HG03175 (cell line): ENCODE results near the gene GEMIN8.

Experiments
- ATAC-seq: cut with Tn5 transposase; IDR thresholded peaks from one replicate; pipeline ENCODE4 v1.9.1; 2021; ENCODE audit warnings: mild to moderate bottlenecking, moderate library complexity; ENCODE audit not compliant: unreplicated experiment

Gene GEMIN8, protein sequence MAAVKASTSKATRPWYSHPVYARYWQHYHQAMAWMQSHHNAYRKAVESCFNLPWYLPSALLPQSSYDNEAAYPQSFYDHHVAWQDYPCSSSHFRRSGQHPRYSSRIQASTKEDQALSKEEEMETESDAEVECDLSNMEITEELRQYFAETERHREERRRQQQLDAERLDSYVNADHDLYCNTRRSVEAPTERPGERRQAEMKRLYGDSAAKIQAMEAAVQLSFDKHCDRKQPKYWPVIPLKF

DNA sequence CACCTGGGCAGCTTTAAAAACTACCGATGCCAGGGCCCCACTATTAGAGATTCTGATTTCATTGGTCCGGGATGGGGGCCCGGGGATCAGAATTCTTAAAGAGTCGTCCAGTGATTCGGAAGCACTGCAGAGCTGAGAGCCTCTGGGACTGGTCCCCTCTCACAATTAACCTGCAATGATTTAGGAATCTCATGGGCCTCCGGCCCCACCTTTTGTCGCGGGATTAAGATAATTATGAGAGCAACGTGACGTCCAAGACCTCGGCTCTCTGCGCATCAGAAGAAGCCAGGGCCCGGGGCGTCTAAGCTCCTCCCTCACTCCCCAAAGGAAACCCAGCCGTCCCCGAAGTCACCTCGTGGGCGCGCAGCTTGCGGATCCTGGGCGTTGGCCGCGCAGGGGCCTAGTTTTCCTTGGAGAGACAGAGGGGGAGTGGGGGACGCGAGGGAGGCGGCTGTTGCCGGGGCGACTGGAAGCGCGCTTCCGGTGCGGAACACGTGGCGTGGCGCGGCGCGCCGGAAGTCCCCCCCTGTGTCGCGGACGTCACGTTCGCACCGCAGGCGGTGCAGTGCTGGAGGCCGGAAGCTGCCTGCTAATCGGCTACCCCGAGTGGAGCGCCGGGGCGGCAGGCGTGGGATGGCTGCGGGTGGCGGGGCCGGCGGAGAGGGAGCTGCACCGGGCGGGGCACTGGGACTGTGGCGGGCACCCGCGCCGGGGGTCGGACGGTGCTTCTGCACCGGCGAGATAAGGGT lies at the start of gene GEMIN8:
Gene GEMIN8, minus strand, starts transcription at position 468 of the 749 bp plus-strand sequence. CDS start 8,414 bp downstream, outside the sequence.
- peak; percentile 90 for ATAC-seq

DNA sequence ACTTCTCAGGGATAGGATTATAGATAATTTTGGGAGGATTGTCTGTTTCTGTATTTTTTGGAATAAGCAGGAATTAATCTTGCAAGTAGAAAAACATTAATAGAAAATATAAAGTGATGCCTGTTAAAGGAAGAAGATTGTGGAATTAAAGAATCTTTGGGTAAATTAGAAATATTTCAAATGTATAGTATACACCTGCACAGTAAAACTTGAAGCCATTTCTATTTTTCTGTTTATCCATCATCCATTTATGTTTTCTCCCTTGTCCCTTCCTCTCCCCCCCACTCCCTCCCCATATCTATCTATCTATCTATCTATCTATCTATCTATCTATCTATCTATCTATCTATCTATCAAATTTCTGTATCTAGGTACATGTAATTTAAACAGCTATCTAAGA lies 46.9 kb upstream of the GEMIN8 start:
- ATAC-seq: no peak

DNA sequence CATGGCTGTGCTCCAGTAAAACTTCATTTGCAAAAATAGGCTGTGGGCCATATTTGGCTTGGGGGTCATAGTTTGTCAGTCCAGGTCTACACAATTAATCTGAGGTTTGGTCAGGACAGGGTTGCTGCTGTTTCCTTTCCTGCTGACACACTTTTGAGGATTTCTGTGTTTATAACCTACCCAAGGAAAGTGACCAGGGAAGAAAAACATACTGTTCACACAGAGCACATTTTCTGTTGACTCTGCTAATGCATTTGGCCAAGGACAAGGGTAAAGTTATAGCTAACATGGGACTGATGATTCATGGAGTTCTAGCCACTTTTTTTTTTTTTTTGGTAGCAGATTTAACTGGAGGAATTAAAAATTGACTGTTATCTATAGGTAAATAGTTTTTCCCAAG lies 43.9 kb upstream of the GEMIN8 start:
- ATAC-seq: no peak

DNA sequence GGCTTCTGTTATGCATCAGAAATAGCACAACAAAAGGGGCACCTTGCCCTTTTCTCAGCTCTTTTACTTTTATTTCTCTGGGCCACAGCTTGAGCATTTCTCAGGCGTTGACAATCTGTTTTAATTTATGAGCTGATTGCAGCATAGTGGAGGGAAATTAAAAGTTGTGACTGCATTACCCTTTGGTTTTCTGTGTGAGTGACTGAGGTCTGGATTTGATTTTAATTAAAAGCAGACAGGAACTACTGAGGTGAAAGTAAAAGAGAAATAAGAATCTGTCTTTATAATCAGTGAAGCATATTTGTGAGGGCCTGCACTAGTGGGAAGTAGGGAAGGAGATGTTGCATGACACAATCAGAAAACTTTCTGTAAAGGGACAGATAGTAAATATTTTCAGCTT lies 43.4 kb upstream of the GEMIN8 start:
- ATAC-seq: no peak

DNA sequence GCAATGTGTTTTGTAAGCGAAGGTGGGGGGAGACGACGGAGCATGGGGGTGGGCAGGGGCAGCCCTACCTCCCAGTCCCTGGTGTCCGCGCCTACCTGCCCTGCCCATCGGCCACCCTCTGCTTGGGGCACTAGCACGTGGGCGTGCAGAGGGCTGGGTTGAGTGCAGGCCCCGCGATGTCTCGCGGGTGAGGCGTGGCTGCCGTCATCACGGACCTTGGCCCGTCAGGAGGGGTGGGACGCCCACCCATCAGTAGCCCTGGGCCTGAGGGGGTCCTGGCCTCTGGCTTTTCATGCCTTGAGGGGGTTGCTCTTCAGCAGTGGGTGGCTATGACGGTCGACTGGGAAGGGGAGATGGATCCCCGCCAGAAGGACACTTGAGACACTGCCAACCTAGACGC lies 36.1 kb upstream of the GEMIN8 start:
- ATAC-seq: no peak

DNA sequence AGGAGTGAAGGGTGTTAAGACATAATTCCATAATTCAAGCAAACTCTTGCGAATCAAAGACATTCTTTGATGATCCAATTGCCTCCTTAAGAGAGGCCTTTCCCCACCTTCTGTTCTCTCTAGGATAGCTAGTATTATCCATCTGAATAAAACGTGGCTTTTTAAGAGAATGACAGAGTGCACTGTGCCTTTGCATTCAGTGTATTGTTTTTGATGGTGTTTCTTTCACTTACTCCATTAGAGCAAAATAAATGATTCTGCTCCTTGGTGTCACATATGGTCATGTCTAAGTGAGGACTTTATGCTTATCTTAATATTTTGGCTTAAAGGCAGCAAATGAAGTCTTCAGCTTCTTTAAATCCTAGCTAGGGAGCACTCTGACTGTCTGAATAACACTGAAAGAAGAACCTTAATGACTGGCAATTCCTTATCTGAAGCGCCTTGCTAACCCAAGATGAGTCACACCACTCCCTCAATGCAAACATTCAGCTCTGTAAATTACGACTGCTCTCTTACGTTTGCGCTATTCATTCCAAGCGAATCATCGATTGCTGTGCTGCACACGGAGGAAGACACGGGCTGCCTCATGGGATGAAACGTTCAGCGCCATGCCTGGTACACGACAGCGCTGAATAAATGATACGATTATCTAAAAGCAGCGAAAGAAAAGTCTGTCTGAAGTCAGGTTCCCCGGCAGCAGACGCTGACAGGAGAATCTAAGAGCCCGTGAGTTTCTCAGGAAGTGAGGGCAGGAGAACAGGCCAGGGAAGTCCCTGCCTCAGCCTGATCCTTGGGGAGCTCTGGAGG lies 35.1 kb upstream of the GEMIN8 start:
- no peak for ATAC-seq

DNA sequence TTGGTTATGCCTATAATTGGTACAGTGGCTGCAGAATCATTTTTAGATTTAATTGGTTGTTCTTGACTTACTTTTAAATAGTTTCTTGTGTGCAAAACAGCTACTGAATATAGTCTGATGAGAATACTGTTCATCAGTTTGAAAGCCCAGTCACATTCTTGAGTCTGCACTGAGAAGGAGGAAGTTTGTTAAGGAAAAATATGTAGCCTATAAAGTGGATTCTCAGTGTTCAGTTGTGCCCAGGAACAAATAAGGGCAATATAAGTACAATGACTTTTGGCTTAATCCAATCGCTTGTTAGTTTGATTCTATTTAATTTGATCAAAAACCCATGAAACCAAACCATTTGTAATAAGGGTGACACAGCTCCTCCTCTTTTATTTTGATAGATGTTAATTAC lies 32.8 kb upstream of the GEMIN8 start:
- no peak for ATAC-seq

DNA sequence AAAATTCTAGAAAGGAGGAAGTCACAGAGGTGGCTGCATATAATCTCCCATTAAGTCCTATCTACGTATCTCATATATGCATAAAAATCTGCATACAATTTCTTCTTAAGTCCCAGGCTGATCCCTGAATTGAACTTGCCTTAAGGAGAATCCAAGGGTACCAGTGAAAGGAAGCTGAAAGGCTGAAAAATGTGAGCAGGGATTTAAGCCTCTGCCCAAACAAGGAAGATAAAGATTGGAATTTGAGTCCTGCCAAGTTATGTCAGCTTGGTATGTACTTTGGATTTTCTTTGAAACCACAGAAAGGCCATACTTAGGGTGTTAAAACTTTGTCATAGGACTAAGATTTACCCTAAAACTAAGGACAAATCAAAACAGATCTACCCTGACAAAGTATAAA lies 26.5 kb upstream of the GEMIN8 start:
- no peak for ATAC-seq

DNA sequence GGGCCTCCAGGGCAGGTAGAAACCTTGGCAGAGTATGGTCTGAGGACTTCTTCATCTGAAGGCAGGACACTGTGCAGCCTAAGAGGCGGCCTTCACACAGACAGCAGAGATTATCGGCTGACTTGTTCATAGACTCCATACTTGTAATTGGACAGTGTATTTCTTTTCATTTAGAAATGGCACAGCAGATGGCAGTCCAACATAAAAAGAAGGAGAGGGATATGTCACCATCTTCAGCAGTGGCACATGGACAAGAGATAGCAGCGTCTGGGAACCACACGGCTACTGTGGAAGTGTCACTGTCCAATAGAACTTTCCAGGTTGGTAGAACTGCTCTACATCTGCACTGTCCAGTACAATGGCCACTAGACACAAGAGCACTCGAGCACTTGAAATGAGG lies 21.7 kb upstream of the GEMIN8 start:
- ATAC-seq: no peak

DNA sequence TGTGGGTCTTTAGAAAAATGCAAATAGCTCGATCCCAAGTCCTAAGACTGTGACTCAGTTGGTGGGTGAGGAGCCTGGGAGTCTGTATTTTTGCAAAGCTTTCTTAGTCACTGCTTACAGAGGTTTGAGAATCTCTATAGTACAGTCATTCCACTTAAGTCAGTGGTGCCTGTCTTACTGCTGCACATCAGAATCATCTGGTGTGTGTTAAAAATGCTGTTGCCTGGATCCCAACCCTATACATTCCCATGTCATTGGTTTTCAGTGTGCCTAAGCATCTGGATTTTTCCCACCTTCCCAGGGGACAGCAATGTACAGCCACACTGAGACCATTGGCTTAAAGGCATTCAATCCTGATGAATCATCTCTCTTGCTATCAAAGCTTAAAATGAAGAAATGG lies 21.0 kb upstream of the GEMIN8 start:
- ATAC-seq: no peak

DNA sequence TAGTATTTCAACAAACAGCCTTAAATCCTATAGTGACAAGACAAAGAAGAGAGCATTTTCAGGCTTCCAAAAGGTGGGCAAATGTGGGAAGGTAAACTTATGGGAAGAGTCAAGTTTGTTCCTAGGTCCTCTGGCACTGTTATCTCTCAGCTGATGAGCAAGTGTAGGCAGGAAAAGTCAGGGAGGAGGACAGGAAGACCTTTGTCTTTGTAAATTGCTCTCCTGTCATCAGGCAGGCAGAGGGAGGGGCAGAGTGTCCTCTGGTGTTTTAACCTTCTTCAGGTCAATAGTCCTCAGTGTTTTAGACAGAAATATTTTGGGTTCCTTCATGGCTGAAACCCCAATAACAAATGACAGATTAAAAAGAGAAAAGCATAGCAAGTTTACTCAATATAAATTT lies 13.5 kb upstream of the GEMIN8 start:
- no peak for ATAC-seq

DNA sequence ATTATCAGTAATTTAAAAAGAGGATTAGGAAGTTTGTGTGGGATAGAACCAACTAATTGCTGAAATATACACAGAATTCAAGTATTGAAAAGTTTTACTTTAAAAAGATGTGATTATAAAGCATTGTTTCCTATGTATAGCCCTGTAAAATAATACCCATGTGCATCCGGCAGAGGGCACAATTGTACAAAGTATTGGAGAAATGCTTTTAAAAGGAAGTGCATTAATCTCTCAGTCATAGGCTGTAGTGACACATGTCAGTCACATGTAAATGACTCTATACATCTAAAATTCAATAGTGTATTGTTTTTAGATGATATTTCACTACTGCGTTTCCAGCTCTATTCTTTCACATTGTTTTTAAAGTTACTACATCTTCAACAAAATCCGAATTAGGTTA lies 9.7 kb upstream of the GEMIN8 start:
- peak; percentile 63 for ATAC-seq

DNA sequence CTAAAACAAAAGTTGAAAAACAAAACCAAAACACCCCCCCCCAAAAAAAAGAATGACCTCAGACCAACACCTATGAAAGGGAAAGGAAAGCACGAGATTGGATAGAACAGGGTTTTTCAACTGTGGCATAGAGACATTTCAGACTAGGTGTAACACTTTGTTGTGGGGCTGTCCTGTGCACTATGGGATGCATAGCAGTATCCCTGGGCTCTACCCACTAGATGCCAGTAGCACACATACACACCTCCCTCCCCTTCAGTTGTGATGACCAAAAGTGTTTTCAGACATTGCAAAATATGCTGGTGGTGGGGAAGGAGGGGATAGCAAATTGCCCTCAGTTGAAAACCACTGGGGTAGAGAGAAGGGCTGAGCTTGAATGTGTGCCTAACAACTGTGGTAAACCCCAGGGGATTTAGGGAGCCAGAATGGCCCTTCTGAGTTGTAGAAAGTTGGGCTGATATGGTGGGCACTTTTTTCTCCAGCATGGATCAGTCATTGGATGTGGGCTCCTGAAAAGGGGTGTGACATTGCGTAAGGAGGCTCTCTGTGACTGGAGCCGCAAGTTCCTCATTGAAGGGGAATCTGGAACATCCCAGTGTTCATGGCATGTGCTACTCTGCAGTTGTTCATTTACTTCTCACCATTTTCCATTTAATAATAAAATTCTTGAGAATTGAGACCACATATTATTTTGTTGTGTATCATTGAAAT lies 8.8 kb upstream of the GEMIN8 start:
- no peak for ATAC-seq

DNA sequence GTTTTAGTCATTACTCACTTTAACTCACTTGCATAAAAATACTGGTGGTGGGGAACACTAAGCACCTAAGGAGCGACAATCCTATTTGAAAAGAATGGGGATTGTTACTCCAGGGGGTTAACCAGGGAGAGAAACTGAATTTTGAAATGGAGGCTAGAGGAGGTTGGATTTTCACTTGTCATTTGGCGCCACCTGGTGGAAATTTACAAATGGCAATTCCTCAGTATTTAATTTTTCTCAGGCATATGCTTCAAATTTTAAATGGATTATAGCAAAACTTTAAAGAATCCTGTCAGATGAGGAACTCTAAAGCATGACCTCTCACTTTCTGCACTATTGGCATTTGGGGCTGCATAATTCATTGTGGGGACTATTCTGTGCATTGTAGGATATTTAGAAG lies 2.7 kb upstream of the GEMIN8 start:
- ATAC-seq: no peak

DNA sequence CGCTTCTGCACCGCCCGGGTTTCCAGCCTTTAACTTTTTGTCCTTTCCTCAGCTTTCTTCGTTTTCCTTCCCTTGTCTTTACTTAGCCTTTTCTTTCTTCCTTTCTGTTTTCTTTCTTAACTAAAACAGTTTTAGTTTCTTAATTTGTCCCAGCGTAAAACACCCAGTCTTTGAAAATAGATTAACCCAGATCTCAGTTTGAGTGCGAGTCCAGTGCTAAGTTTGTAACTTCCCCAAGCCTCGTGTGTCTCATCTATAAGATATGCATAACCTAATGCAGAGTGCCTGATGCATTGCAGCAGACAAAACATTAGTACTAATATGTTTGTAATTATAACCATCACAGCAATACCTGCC lies 460 bp upstream of the GEMIN8 start:
- no peak for ATAC-seq

DNA sequence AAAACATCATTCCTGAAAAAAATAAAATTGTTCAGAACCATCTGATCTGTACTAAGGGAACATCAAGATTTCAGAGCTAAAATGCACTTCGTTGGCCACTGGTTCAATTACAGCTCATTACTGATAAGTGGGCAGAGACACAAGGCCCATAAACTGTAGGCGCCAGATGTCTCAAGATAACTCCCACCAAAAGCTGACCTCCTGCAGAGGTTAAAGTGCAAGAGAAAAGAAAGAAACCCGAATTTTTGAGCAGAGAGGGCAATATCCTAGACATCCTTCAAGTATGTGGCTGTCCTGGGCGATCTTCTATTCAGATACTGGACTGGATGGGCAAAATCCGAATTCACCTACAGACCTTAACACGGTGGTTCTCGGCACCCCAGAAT lies 660 bp downstream of the GEMIN8 start:
- ATAC-seq: no peak

DNA sequence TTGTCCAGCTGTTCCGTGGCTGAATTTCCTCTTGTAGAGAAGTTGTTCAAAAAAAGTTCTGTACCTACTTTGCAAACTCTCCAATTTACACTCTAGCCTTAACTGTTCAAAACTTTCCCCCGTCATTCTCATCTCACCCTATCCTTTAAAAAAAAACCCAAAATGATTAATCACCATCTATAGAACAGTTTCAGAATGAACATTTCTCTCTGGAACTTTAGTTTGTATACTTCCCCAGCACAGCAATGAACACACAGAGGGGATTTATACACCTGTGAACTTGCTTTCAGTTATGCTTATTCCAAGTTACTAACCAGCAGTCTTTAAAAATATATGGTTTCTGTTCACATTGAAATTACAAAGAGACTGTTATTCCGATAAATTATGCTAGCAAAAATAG lies 1.2 kb downstream of the GEMIN8 start:
- ATAC-seq: no peak

DNA sequence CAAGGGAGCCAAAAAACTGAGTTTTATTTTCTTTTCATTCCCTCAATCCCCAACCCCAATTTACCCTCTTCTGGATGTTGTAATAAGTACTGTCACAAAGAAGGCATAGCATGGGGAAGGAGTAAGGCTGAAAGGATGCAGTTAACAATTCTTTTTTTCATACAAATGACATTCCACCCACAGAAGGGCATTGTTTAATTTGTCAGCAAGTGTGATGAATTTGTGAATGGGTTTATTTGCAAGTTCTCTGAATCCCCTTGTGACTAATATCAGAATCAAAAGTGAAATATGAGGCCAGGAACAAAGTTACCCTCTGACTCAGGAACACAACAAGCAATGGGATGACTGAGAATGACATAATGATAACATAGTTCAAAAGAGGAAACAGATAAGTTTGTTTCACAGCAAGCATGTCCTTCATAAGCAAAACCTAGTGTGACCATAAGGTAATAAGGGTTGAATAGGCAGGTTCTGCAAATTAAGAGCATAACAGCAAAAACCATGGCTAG lies 2.1 kb downstream of the GEMIN8 start:
- ATAC-seq: no peak

DNA sequence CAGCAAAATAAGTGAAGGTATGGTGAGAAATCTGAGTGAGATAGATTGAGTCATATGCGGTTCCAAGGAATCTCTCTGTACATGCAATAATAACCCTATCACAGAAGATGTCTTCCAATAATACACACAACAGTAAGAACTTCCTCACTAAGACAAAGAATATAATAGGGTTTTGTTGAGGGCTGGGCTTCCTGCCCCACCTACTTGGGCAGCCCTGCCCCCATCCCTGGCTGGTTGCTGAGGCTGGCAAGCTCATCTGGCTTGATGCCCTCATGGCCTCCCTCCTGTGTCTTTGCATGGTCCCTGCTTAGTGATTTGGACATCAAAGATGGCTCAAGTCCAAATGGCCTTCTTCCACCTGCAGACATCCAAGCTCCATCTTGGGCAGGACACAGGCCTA lies 2.7 kb downstream of the GEMIN8 start:
- ATAC-seq: no peak

DNA sequence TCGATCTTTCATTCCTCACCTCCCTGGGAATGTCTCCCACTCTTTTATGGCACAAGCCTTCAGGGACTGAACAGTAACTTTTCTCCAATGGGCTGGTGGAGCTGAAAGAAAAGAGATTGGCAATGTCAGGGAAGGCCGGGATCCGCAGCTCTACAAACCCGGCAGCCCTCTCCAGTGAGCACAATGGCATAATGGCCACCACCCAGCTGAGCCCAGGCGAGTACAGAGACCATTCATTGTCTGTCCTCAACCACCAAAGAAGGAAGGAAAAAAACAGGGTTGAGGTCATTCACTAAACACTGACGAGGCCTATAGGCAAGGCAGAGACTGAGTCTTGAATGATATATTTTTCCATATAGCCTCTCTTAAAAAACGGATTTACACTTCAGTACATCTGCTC lies 3.6 kb downstream of the GEMIN8 start:
- no peak for ATAC-seq

DNA sequence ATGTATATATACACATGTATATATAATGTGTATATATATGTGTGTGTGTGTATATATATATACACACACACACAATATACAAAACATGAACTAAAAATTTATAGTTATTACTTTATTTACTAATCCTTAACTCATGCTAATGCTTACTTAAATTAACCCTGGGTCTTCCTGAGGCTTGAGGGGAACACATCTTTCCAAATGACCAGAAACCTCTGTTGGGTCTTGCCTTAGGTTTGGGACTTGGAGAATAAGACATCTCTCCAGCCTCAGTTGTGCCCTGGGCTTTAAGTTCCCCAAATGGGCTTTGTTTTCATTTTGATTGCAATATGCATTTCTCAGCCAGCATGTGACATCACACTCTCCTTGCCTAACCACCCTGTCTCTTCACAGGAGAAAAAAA lies 7.7 kb downstream of the GEMIN8 start:
- ATAC-seq: no peak
